ENCODE measurements around the gene ASGR2.
"Not testable (repeated sequence)": the region's sequence is repeated elsewhere in the genome, so short reads cannot be mapped to it uniquely, and the experiment has no call there.

Gene ASGR2

DNA sequence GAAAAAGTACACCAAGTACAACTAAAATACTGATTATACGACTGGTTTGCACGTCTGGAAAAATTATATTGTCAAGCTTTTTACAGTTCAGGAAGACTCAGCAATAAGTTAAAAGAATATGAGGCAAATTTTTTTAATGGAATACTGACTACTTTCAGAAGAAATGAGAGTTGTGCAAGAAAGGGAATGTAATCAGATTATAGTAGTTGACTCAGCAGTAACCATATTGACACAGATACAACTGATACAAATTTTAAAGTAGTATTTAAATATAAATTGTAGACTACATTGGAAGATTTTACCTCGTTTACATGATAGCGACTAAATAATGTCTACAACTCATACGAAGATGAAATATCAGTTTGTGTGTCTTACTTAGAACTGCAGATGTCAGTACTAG lies 16.7 kb downstream of the ASGR2 start:
- no peak for DNase-seq

DNA sequence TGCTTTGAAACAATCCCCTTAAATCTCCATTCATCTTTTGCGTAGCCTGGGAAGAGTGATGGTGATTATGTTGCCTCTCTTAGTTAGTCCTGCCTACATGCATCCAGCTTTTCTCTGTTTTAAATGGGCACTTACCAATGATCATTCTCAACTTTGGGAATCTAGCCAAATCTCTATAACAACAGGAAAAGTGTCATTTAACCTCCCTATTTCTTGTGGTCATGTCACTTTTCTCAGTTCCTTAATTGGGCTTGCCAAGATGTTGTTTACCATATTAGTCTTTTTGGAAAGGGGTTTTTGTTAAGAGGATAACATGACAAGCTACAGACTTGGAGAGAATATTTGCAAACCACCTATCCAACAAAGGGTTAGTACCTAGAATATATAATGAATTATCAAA lies 19.0 kb downstream of the ASGR2 start:
- no peak for DNase-seq

DNA sequence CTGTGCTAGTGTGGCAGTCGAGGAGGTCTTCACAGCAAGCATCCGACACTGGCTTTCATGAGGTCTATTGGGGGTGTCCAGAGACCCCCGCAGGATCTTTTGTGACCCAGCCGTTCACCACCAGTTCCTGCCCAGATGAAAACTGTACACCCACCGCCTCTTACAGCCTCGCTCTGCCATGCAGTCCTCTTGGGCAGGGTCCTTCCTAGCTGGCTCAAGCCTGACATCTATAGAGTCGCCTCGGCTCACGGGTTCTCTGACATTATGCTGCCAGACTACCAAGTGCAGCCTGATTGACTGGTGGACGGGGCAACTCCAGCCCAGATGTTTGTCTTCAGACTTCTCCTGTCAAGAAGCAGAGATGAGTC lies 20.0 kb downstream of the ASGR2 start:
- no peak for DNase-seq

DNA sequence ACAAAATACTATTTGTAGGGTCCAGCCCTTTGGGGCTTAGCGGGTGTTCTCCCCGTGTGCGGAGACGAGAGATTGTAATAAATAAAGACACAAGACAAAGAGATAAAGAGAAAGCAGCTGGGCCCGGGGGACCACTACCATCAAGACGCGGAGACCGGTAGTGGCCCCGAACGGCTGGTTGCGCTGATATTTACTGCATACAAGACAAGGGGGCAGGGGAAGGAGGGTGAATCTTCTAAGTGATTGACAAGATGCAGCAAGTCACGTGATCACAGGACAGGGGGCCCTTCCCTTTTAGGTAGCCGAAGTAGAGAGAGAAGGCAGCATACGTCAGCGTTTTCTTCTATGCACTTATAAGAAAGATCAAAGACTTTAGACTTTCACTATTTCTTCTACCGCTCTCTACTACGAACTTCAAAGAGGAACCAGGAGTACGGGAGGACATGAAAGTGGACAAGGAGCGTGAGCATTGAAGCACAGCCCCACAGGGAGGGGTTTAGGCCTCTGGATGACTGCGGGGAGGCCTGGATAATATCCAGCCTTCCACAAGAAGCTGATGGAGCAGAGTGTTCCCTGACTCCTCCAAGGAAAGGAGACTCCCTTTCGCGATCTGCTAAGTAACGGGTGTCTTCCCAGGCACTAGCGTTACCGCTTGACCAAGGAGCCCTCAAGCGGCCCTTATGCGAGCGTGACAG lies 23.2 kb downstream of the ASGR2 start:
- DNase-seq = not testable (repeated sequence)

DNA sequence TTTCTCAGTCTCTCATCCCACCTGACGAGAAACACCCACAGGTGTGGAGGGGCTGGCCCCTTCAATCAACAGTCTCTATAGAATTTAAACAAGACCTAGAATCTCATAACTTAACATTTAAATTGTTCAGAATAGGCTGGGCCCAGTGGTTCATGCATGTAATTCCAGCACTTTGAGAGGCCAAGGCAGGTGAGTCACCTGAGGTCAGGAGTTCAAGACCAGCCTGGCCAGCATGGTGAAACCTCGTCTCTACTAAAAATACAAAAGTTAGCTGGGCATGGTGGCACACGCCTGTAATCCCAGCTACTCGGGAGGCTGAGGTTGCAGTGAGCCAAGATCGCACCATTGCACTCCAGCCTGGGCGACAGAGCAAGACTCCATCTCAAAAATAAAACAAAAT lies 25.1 kb downstream of the ASGR2 start:
- not testable (repeated sequence) for DNase-seq

DNA sequence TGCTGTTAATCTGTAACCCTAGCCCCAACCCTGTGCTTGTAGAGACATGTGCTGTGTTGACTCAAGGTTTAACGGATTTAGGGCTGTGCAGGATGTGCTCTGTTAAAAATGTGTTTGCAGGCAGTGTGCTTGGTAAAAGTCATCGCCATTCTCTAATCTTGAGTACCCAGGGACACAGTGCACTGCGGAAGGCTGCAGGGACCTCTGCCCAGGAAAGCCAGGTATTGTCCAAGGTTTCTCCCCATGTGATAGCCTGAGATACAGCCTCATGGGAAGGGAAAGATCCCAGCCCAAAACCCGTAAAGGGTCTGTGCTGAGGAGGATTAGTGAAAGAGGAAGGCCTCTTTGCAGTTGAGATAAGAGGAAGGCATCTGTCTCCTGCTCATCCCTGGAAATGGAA lies 26.2 kb downstream of the ASGR2 start:
- DNase-seq = not testable (repeated sequence)

DNA sequence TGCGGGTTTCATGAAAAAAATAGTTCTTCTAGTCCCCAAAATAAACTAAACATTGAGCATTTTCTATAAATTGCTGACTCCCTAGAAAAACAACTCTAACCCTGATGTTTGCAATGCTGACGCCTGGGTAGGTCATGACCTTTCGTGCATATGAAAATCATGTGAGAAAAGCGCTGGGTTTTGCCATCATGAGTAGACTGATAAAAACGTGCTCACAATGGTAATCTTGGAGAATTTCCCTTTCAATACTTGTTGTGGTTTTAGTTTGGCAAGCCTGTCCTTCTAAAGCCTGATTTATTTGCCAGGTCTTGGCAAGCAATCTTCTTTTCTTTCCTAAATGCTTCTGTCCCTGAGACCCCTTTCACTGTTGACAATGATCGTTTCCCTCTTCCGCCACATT lies 30.5 kb downstream of the ASGR2 start:
- no peak for DNase-seq

DNA sequence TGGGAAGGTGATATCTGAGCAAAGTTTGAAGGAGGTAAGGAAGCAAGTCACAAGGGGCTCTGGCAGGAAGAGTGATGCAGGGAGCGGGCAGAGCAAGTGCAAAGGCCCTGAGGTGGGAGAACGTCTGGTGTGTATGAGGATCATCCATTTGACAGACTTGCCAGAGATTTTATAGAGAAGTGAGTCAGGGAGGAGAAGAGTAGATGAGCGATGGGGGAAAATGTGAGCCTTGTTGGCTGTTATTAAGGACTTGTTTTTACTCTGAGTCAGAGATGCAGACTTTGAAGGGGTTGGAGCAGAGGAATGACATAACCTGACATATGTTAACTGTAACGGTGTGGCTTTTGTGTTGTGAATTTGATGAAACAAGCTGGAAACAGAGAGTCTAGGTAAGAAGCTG lies 31.0 kb downstream of the ASGR2 start:
- DNase-seq = peak; percentile 20

DNA sequence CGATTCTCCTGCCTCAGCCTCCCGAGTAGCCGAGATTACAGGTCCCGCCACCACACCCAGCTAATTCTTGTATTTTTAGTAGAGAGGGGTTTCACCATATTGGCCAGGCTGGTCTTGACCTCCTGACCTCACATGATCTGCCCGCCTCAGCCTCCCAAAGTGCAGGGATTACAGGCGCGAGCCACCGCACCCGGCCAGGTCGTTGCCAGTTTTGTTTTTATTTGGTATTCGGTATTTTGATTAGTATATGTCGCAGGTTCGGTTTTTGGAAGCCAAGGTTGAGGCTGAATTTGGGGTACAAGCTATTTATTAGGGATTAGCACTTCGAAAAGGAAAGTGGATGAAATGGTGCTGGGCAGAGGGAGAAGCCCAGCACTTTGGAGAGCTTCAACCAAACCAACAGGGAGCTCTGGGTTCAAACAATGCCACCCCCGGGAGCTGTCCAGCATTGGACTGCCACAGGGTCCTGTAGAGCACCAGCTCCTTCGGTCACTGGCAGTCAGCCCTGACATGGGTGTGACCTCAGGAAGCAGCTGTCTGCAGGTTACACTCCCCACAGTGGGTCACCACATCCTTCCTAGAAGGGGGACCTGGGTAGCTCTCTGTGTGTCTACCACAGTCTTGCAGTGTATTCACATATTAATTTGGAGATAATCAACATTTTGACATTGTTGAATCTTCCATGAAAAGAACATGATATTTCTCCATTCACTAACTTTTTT lies 33.1 kb downstream of the ASGR2 start:
- DNase-seq = no peak

DNA sequence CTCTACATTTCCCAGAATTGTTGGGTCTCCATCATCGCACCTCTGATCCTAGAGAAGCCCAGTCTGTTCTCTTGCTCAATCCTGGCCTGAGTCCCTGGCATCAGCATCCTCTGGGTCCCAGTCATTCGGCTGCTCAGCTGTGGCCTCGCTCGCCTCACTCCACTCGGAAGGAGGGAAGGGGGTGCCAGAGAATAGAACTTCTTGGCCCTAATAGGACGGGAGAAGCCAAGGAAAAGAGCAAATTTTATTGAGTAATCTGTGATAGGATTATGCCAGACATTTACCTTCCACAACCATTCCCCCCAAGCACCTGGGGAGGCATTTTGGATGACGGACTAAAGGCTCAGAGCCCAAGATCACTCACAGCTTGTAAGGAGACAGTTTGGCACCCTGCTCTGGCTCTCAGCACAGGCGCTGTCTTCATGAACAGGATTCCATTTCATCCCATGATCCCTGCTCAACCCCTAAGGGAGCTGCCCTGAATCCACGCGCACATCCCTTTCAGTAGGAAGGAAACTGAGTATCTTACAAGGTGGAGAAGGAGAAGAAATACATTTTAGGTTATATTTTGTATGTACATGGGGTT lies 34.1 kb downstream of the ASGR2 start:
- DNase-seq = no peak

DNA sequence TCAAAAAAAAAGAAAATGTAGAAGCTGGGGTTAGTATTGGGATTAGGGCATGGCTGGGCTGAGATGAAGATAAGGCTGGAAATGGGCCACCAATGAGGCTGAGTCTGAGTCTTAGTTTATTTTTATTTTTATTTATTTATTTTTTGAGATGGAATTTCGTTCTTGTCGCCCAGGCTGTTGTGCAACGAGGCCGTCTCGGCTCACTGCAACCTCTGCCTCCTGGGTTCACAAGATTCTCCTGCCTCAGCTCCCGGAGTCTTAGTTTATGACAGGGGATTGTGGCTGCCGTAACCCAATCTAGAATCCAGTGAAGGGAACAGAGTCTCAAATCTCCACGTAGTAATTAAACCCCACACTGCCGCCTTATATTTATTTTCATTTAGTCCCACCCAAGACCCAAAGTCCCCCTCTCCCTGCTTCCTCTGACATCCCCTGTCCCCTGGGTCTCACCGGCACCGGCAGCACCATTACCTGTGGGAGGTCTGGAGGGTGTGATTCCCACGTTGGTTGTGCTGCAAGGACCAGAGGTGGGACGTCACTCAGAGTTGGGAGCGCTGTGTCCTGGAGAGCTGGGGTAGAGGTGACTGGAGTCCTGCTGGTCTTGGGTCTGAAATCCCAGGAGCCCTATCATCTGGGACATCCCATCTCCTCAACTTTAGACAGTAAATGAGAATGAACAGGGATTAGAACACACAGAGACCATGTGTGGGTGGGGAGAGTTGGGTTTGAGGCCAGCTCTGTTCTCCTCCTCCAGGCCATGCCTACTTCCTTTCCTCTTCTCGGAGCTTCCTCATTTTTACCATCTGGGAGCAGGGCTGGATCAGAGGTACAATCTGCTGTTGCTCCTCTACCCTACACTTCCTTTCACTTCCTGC lies 34.8 kb downstream of the ASGR2 start, which contains the start of gene CLEC10A:
Gene CLEC10A, minus strand, starts transcription at position 671 of the 875 bp plus-strand sequence. CDS start 1,439 bp downstream, outside the sequence.
- no peak for DNase-seq

DNA sequence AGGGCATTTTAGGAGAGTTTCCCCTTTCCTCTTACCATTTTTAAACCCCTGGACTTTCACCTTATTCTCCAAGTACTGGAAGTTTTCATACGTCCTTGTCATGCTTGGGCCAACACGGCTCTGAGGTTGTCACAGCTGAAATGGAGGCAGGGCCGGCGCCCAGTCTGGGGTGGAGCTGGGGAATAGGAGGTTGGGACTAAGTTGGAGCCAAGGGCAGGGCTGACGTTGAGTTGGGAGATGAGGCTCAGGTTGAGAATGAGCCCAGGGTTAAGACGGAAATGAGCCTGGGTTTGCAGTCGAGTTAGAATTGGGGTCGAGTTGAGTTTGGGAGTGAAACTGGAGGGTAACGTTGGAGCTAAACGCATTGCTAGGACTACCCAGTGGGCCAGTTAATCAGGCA lies 35.9 kb downstream of the ASGR2 start:
- no peak for DNase-seq

DNA sequence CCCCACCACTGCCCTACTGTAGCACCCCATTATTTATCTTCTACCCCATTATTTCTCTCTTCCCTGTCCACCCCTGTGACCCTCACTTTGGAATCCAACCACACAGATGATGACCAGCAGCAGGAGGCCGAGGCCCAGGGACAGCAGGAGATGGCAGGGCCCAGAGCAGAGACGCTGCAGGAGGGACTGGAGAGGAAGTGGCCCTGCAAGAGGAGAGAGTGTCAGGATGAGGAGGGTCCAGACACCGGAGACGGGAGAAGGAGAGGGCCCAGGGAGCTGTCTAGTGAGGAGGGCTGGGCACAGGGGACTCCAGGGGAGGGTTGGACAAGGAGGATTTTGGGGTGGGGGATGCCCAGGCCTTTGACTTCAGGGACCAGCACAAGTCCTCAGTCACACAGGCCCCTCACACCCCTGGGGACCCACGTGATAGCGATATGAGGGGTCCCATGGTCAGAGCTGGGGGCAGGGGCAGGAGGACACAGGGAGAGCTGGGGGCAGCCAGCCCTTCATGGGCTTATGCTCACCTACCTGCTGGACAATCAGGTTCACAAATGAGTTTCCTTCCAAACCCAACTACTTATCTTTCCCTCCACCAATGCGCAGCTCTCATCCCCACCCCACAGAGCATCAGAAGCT lies 36.6 kb downstream of the ASGR2 start:
- DNase-seq = no peak

DNA sequence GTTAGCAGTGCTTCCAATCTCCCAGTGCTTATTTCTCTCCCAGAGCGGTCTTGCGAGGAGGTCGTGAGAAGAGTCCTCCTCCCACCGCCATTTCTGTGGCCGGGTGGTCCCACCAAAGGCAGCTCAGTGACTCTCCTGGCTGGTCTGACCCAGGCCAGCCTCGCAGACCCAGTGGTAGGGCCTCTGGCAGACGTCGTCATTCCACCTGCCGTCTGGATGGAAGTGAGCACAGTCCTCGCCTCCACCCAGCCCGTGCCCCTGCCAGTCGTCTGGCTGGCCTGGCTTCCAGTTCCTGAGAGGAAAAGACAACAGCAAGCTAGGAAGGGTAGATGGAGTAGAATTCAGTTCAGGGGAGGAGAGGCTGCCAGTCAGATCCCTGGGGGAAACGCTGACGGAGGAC lies 39.7 kb downstream of the ASGR2 start:
- no peak for DNase-seq

DNA sequence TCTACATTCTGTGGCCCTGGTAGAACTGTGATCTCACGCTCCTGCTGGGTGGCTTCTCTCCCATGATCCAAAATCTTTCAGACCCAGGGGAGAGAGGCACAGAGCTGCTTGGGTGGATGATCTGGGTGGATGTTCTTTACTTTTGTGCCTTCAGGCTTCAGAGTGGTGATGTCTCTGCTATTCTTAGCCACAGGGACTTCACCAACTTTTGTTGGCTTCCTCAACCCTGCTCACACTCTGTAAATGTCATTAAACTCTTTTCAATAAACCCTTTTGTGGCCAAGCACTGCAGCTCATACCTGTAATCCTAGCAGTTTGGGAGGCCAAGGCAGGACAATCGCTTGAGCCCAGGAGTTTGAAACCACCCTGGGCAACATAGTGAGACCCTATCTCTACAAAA lies 42.2 kb downstream of the ASGR2 start:
- DNase-seq = no peak

DNA sequence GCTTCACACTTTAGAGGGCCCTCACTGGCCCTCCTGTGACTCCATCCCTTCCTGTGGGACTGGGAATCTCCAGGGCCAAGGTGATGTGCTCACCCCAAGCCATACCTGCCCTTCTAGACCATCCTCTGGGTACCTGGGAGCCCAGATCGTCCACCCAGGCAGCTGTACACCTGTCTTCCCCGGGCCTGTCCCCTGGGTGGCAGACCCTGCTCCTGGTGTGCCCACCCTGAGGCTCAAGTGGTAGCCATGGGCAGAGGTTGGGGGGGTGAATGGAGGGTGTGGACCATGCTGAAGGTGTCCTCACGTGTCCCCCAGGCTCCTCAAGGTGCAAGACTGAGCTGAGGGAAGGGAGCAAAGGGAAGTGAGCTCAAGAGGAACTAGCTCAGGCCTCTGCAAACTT lies 43.9 kb downstream of the ASGR2 start:
- DNase-seq = no peak

DNA sequence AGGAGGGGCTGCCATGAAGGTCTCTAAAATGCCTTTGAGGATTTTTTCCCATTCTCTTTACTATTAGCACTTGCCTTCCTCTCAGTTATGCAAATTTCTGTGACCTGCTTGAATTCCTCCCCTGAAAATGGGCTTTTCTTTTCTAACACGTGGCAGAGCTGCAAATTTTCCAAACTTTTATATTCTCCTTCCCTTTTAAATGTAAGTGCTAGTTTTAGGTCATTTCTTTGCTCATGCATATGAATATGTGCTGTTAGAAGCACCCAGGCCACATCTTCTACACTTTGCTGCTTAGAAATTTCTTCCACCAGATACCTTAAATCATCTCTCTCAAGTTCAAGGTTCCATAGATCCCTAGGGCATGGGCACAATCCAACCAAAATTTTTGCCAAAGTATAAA lies 46.4 kb downstream of the ASGR2 start:
- DNase-seq = no peak

DNA sequence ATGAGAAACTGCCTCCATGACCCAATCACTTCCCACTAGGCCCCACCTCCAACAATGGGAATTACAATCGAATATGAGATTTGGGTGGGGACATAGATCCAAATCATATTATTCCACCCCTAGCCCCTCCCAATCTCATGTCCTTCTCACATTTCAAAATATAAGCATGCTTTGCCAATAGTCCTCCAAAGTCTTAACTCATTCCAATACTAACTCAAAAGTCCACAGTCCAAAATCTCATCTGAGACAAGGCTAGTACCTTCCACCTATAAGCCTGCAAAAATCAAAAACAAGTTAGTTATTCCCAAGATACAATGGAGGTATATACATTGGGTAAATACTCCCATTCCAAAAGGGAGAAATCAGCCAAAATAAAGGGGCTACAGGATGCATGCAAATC lies 47.4 kb downstream of the ASGR2 start:
- no peak for DNase-seq

DNA sequence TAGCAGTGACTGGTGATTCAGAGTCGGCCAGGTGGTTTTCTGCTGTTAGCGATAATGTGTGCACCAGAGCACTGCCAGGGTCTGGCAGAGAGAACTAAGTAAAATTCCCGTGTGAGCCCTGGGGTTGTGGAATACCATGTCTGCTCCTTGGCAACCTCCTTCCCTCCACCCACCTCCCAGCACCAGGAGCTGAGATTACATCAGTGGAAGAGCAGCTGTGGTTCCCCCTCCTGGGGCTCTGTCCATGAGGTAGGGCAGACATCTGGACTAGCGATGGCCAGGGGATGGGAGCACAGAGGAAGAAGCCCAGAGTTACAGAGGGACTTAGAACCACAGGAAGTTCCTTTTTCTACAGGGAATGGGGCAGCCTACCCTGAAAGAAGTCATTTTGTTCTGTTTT lies 50.4 kb downstream of the ASGR2 start:
- no peak for DNase-seq

DNA sequence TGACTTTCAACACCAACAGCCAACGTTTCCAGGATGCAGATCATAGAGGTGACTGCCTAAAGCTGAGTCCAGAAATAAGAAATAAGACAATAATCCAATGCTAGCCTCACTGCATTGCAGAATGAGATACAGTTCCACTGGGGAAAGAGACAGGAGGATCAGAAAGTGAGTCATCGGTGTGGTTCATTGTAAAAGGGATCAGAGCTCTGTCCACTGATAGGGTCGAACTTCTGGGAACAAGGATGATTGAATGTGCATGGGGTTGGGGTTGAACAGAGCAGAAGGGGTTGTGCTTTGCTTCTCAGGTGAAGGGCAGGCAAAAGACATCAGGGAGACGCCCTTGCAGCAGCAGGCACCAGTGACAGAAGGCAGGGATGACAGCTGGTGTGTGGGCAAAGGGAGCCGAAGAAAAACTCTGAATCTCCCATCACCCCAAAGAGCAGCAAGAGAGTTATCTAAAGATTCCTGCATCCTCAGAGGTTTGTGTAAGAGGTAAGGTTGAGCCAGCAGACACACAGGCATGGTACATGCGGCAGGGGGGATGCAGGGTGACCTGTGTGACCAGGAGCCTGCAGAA lies 51.0 kb downstream of the ASGR2 start:
- DNase-seq = no peak

DNA sequence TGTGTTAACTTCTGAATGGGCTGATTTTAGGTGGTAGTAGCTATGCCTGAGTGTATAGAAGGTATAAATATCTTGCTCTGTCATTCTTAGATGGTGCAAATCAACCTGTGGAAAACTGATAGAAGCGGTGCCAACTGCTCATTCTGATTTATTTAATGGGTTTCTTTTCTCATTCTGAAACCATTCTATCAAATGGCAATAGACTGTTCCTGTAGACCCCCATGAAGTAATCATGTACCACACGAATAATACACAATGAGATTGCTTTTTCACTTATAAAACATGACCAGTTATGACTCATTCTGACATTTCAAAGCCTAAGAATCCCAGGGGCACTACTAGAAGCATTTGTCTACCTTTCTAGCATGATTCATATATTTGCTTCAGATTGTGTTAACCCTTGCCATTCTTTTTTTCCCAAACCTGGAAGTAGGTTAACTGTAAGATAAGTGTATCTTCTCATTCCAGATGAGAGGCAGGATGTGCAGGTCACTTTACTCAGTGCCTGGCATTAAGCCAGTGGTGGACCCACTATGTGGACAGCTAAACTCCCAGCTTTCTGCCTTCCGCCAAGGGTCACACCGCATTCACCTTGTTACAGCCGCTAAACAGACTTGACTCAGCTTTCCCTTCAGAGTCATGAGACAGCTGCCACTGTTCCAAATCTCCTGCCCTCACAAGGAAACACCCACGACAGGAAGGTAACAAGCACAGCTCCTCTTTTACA lies 54.3 kb downstream of the ASGR2 start:
- DNase-seq = peak; percentile 78

All from HCEC 1CT (cell line).